Measurements from ENCODE around the gene SLX4IP. TPM values are rescaled to one million over a fixed set of nuclear protein-coding genes. Genes with fewer than 3 reads are reported as not detected.

The SLX4IP gene
- total and polyA plus RNA-seq, 2 donors (not counting 3 experiments of a cell fraction or from before 2014, with no cell fraction given) = 1.9 to 4.5 TPM

GRCh38 chr20:10634683-10635411 lies 199.7 kb downstream of the SLX4IP start:
- TF ChIP-seq MYC (IDR thresholded peaks at IDR 0.05; ENCODE audit: low read depth, low read length) (no peak), CTCF (IDR thresholded peaks at IDR 0.05; ENCODE audit: extremely low read depth in 1 of 2, insufficient read depth in 1 of 2, low read depth in 1 of 2, low read length in 2 of 2) (no peak), POLR2AphosphoS5 (IDR thresholded peaks at IDR 0.05; ENCODE audit: insufficient read depth, low read depth, low read length) (no peak), FOS (IDR thresholded peaks at IDR 0.05; ENCODE audit: borderline replicate concordance, insufficient read depth, low read length) (peak; percentile 45)
- Histone ChIP-seq H3K79me2 (ENCODE audit: control insufficient read depth, insufficient read depth, low read length) (no peaks in the 10 kb centered on the region), H3K9me3 (replicated peaks; ENCODE audit: control insufficient read depth, insufficient read depth, low read length) (no peaks in the 10 kb centered on the region), H3K27ac (ENCODE audit: insufficient read depth, low read depth, low read length) (no peak overlapping the region), H3K4me3 (replicated peaks in 1 of 3; ENCODE audit: insufficient read depth in 1 of 3, low read depth in 1 of 3, low read length in 3 of 3) (no peak overlapping the region), H3K4me1 (ENCODE audit: control insufficient read depth, extremely low read depth, insufficient read depth, low read length) (peaks cover 38% of the 10 kb centered on the region), H2AFZ (ENCODE audit: low read depth, low read length) (no peak overlapping the region), H3K9me1 (replicated peaks; ENCODE audit: control insufficient read depth, extremely low read depth, insufficient read depth, low read length) (no peaks in the 10 kb centered on the region), H3K27me3 (ENCODE audit: control insufficient read depth in 2 of 2, insufficient read depth in 2 of 2, low read length in 2 of 2) (no peaks in the 10 kb centered on the region), H3K36me3 (ENCODE audit: control insufficient read depth in 2 of 2, extremely low read depth in 1 of 2, insufficient read depth in 2 of 2, low read length in 2 of 2) (peaks cover 0 to 7% of the 10 kb centered on the region in 2 experiments), H3K9ac (replicated peaks; ENCODE audit: extremely low read depth, insufficient read depth, low read length) (no peak overlapping the region), H3K4me2 (ENCODE audit: insufficient read depth, low read length) (peak overlapping the region; percentile 49), H4K20me1 (replicated peaks; ENCODE audit: control insufficient read depth, extremely low read depth, insufficient read depth, low read length) (no peaks in the 10 kb centered on the region)
- intact Hi-C loops (cut with micrococcal nuclease) (no loop called here), dilution Hi-C loops (cut with MboI; ENCODE audit: extremely low pct_ligation_motif_present, low sequenced_read_pairs) (no loop called here)
- DNase-seq (ENCODE audit: low read depth, low spot score) (peak; percentile 79), FAIRE-seq (peak; percentile 78)
- ChIA-PET POLR2A (no interaction called here), CTCF (interaction anchor here (0.6 to 1.2 kb wide), 4 partner anchors 21 to 36 kb away, joined by 3 to 5 read pairs (median 4); no protein-coding TSS in a partner anchor)
- BruUV-seq (replicated peaks) = no TSS peak
